HPDE6-E6E7 (cell line): ENCODE data around the gene BMPR1B.

Source experiments
- DNase-seq: peaks from one replicate; pipeline ENCODE4 v3.0.0; 2011; ENCODE audit warnings: missing footprints; ENCODE audit errors: extremely low spot score

The BMPR1B gene

DNA sequence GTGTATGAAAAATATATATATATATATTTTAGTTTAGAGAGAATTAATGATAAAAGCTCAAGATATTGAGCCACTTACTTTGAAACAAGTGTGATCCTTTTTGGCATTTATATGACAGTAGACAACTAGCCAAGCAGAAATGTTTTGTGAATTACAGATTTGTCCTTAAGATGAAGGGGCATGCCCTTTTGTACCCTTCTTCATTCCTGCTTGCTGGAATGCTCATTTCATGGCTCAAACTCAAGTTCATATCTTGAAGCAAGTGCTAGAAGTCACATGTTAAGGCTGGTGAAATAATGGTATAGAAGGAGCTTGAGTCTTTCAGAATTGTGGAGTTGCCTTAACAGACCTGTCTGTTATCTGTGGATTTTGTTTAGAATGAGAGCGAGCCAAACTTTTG lies 203.0 kb downstream of the BMPR1B start:
- DNase-seq, result no peak

DNA sequence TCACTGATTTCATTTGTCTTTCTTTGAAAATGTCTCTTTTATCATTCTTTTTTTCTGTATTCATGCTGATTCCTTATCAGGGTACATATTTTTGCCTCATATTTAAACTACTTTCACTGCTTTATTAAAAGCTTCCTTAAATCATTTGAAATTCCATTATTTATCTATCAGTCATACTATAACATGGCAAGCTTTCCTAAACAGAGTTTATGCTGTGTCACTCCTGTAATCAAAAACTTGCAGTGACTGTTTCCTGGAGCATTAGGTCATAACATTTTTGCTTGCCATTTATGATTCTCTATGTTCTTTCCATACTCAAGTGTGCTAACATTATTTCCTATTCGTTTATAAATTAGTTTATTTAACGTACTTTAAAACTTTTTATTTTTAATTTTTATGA lies 203.7 kb downstream of the BMPR1B start:
- DNase-seq, result no peak

GRCh38 chr4:94962484-94962883 lies 204.7 kb downstream of the BMPR1B start:
- no peak for DNase-seq

DNA sequence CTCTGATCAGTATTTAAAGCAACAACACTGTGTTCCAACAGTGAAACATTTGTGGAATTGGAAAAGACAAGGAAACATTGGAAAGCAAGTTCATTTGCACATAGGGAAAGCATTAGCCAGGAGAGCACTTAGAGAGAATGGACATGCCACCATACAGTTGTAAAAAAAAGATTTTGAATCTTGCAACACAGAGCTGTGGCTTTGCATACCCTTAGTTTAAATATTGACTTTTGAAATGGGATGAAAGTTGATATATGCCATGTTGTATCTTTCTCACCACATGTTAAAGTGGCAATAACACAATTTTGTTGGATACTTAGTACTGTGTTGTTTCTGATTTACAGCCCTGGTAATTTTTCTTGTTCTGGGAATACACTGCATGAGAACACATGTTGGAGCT lies 208.1 kb downstream of the BMPR1B start:
- DNase-seq, result no peak

- DNase-seq, result no peak
These were observed 210.7 kb downstream of the BMPR1B start for GRCh38 chr4:94968493-94968892.

DNA sequence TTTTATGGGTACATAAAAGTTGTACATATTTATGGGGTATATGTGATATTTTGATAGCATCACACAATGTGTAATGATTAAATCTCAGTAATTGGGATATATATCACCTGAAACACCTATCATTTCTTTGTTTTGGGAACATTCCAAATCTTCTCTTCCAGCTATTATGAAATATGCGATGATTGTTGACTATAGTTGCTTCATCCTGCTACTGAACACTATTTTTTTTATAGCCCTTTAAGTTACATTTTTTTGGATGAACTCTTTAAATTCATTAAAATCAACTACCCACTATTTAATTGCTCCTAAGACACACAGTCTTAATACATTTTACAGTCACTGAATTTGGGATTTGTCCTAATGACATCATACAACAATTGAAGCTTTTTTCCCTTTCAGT lies 212.9 kb downstream of the BMPR1B start:
- DNase-seq, result no peak

DNA sequence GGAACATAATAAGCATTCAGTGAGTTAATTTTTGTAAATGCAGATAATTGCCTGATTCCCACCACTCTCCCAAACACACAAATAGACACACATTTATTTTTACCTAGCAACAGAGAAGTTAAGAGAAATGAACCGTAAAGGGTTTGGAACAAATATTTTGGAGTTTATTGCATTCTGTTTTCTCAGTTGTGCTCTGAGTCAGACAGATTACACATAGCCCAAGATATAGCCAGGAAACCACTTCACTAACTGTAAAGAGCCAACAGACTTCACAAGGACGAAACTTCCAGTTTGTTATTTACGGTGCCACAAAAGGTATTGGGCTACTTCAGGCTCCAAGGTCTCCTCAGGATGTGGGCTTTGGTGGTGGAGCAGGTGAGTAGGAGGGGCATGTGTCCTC lies 217.0 kb downstream of the BMPR1B start:
- no peak for DNase-seq

- peak; percentile 20 for DNase-seq
These were observed 218.7 kb downstream of the BMPR1B start for GRCh38 chr4:94976371-94977011.

DNA sequence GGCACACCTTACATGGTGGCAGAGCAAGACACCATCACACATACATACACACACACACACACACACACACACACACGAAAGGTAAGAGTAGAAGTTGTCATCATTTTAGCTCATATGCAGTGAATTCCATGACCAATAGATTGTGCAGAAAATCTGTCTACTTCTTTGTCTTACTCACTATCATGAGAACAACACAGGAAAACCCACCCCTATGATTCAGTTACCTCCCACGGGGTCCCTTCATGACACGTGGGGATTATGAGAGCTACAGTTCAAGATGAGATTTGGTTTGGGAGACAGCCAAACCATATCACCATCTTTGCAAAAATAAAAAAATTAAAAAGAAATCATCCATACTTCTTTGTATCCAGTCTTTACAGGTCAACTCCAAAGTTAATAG lies 221.1 kb downstream of the BMPR1B start:
- no peak for DNase-seq

GRCh38 chr4:94979621-94980020 lies 221.9 kb downstream of the BMPR1B start:
- DNase-seq, result no peak

DNA sequence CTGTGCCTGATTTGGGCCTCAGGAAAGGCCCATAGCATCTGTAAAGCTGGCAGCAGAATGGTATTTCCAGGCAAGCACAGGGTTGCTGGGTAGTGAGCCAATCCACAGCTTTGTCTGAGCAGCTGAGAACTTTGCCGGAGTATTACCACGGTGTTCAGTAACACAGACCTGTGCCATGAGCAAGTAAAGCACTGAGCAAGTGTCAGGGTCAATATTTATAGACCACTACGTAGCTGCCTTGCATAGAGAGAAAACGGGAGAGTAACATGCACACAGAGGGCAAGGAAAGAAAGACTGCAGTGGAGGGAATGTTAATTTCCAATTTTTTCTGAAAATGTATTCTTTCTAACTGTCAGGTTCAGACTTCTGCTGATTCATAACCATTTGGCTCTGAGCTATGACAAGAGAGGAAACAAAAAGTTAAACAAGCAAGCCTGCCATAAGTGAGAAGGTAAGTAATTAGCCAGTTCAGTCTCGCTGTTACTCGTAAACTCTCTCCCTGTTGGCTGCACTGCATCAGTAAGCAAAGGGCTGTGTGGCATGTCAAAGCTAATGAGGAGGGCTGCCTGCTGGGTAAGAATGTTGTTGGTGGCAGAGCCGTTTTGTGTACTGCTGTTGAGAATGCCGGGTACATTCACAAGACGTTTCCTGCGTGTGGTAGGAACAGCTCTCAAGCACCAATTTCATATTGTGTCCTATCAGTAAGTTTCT lies 238.1 kb downstream of the BMPR1B start:
- DNase-seq, result no peak

- DNase-seq, result no peak
These were observed 242.4 kb downstream of the BMPR1B start for GRCh38 chr4:95000076-95000648.

DNA sequence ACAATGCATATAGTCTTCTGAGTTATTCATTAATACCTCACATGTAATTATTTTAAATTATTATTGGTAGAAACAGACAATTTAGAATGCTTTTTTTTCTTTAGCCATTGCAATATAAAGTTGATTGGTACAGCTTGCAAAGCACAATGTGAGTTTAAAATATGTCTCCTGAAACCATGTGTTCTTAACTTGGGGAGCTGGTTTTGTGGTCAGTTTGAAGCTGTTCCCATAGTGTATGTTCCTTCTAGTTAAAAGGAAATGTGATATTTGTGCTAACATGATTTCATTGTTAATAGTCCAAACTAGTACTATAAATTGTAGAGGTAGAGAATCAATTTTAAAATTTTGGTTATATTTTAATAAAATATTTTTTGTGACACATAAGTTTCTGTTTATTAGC lies 247.2 kb downstream of the BMPR1B start:
- DNase-seq, result no peak

GRCh38 chr4:95007998-95008397 lies 250.2 kb downstream of the BMPR1B start:
- DNase-seq, result no peak

- no peak for DNase-seq
These were observed 255.5 kb downstream of the BMPR1B start for GRCh38 chr4:95013236-95013635.

DNA sequence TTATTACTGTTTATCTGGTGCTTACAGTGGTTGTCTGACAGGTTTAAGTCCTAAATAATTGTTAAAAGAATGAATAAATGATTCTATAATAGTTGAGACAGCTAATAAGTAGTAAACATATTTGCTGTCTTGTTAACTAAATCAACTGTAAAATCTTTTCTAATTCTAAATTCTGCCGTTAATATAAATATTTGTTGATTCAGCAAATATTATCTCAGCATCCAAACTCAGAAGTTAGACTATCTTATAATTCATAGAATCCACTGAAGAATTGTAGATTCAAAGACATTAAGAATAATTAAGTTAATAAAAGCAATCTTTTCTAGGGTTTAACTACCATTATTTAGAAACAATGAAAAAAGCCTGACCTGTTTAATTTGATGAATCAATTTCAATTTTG lies 256.3 kb downstream of the BMPR1B start:
- no peak for DNase-seq

DNA sequence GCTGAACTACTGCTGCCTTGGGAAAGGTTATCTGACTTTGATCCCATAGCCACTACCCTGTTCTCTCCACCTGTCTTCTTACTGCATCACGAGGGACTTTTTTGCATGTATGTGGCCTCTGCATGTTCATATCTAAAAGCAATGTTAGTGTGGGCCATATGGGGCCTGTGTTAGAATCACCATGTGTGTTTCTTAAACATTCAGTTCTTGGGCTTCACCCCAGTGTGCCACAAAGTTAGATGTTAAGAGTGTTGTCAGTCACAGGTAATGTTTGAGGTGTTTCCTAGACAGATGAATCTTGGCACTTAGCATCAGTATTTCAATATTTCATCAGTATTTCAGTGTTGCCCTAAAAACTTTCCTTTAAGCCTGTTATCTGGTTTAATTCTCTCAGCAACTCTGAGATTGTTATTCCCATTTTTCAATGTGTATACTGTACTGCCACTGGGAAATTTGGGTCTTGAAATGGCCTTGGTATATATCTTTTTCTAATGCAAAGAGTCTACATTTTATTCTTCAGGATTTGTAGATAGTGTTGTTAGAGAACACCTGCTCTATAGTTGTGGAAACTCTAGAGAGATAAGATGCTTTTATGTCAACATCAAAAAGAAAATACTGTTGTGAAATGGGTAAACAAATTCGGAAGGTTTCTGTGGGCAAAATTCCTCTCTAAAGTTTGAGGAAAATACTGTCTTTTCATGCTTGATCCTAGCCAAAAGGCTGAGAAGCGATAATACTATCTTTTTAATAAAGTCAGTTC lies 259.7 kb downstream of the BMPR1B start:
- no peak for DNase-seq

- no peak for DNase-seq
These were observed 261.0 kb downstream of the BMPR1B start for GRCh38 chr4:95018785-95019184.

DNA sequence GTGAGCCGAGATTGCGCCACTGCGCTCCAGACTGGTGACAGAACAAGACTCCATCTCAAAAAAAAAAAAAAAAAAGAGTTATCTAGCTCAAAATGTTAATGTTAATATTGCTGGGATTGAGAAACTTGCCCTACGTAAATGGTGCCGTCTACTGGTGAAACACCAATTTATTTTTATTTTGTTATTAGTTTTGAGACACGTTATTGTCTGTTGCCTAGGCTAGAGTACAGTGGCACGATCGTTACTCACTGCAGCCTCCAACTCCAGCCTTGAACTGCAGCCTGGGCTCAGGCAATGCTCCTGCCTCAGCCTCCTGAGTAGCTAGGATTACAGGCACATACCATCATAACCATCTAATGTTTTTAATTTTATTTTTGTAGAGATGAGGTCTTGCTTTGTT lies 262.8 kb downstream of the BMPR1B start:
- DNase-seq, result no peak

- no peak for DNase-seq
These were observed 263.3 kb downstream of the BMPR1B start for GRCh38 chr4:95021099-95021498.

DNA sequence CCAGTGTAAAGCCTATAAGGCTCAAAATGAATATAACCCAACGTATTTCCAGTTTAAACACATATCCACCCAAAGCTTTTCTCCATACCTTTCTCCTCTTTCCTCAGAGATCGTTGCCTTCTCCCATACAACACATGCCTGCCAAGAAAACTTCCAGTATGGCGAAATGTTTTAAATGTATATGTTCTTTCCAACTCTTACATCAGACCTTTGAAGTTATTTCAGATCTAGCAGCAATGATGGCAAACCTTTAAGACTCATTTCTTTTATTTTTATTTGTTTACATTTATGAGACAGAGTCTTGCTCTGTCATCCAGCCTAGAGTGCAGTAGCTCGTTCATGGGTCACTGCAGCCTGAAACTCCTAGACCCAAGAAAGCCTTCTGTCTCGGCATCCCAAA lies 265.4 kb downstream of the BMPR1B start:
- no peak for DNase-seq

DNA sequence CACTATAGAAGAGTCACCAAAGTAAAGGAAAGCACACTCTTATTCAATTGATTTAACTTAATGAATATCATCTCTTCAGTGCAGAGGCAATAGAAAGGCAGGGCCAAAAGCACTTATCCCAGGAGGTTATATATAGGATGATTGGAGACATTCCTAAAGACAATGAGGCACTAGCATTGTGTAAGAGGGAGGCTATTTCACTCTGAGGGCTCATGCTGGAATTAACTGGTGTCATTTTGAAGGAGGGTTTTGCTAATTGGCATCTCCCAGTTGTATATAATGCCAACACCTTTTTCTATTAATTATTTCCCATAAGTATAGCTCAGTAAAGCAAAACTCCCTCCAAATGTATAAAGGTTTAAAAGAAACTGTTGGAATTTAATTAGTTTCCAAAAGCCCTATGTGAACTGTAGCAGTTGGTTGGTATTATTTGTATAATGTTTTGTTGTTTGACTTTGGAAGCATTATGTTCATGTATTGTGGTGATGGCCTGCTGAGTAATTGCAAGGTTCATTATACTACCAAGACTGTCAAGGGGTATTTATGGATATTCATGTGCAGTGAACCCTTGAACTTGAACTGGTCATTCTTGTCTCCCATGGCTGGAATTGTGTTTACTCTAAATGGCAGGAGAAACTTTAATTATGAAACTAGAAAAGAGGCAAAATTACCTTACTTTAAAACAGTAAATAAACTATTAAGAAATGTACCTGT lies 270.3 kb downstream of the BMPR1B start:
- DNase-seq, result no peak
